Liver (tissue), 3 donors: Measurements from ENCODE around the gene OR7C1.
"Not testable (repeated sequence)": the region's sequence is repeated elsewhere in the genome, so short reads cannot be mapped to it uniquely, and the experiment has no call there.

Source experiments
- RAD21 ChIP-seq, 2 donors: IDR thresholded peaks; 2 replicates each; pipeline ENCODE4 v1.6.1; 2016; ENCODE audit warnings: antibody characterized with exemption in 2 of 2, mild to moderate bottlenecking in 2 of 2
- SP1 ChIP-seq: IDR thresholded peaks from 2 replicates; pipeline ENCODE4 v1.6.1; 2018; ENCODE audit warnings: antibody characterized with exemption, mild to moderate bottlenecking
- TAF1 ChIP-seq: conservative IDR thresholded peaks from 2 replicates; pipeline ENCODE4 v1.6.1; 2016; ENCODE audit warnings: antibody characterized with exemption, mild to moderate bottlenecking
- YY1 ChIP-seq: IDR thresholded peaks from 2 replicates; pipeline ENCODE4 v1.6.1; 2016; ENCODE audit warnings: antibody characterized with exemption, mild to moderate bottlenecking
- TF ChIP-seq, protein P1 (sequence below): fragments of 150-350 bp; IDR thresholded peaks from 2 replicates; pipeline ENCODE4 v1.5.1; 2017; ENCODE audit warnings: improper control_type of control experiment, low read depth, low read length; ENCODE audit not compliant: missing input control
- donor health status: healthy.
- donor health status: healthy.

DNA sequence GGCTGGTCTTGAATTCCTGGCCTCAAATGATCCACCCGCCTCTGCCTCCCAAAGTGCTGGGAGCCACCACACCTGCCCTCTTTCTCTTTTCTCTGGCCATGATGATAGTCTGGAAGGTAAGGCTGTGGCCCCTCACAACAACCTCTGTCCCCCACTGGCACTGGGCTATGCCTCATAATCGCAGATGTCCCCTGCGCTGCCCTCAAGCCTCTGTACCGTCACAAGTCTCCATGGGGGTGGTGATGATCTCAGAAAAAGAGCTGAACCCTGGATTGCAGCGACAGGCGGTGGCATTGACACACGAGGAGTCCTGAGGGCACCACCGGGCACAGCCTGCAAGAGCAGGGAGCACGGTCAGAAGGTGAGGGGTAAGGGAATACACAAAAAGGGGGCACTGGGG lies 61.3 kb downstream of the OR7C1 start:
- TF ChIP-seq, protein P1, sequence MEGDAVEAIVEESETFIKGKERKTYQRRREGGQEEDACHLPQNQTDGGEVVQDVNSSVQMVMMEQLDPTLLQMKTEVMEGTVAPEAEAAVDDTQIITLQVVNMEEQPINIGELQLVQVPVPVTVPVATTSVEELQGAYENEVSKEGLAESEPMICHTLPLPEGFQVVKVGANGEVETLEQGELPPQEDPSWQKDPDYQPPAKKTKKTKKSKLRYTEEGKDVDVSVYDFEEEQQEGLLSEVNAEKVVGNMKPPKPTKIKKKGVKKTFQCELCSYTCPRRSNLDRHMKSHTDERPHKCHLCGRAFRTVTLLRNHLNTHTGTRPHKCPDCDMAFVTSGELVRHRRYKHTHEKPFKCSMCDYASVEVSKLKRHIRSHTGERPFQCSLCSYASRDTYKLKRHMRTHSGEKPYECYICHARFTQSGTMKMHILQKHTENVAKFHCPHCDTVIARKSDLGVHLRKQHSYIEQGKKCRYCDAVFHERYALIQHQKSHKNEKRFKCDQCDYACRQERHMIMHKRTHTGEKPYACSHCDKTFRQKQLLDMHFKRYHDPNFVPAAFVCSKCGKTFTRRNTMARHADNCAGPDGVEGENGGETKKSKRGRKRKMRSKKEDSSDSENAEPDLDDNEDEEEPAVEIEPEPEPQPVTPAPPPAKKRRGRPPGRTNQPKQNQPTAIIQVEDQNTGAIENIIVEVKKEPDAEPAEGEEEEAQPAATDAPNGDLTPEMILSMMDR: not testable (repeated sequence)
- not testable (repeated sequence) for TF ChIP-seq RAD21 (IDR thresholded peaks at IDR 0.05); YY1; SP1; TAF1
